NCI-H526 (cell line): ENCODE data around the gene ARMH3.
A peak's percentile ranks its signal among the peaks of the same experiment; 100 is the strongest.

ENCODE experiments used
- DNase-seq, 2 experiments: peaks; one replicate each; lab custom pipeline; 2025; lab: John Stamatoyannopoulos, UW

Gene ARMH3

DNA sequence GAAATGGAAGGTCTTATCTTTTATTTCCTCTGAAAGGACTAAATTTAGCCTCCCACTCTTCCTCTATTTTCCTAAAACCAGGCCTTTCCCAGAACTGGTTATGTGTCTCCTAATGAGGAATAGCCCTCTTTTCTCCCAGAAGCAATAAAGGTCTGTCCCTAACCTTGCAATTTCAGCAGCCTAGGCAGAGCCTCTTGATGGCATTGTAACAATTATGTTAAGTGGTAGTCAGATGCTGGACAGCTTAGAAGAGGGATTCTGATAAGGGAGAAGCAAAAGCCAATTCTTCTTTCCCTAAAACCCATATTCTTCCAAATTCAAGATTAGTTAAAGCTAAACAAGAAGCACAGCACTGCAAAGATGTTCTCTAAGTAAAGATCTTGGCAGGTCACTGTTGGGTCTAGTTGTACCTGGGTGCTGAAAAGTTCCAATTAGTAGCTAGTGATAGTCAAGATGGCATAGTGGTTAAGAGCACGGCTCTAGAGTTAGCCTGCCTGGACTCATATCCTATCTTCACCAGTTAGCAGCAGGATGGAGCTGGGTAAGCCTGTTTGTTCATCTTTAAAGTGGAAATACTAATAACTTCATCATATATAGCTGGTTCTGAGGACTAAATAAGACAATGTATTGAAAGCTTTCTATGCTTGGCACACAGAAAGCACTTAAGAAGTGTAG lies 198.0 kb downstream of the ARMH3 start:
- no peak for DNase-seq

DNA sequence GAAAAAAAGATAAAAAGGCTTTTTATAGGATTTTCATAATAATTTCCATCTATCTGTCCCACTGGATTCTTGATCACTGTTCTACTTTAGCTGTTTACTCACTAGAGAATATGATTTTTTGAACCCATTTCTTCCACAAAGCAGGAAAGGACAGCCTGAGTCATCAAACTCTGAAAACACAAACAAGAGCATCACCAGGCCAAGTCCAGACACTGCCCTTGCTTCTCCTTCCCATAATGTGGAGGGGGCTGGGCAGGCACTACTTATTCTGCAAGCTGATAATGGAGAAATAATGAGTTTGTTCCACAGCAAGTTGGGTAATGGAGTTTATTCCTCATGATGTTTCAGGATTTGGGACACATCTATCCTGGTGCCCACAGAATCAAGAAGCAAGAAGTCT lies 199.3 kb downstream of the ARMH3 start:
- no peak for DNase-seq

DNA sequence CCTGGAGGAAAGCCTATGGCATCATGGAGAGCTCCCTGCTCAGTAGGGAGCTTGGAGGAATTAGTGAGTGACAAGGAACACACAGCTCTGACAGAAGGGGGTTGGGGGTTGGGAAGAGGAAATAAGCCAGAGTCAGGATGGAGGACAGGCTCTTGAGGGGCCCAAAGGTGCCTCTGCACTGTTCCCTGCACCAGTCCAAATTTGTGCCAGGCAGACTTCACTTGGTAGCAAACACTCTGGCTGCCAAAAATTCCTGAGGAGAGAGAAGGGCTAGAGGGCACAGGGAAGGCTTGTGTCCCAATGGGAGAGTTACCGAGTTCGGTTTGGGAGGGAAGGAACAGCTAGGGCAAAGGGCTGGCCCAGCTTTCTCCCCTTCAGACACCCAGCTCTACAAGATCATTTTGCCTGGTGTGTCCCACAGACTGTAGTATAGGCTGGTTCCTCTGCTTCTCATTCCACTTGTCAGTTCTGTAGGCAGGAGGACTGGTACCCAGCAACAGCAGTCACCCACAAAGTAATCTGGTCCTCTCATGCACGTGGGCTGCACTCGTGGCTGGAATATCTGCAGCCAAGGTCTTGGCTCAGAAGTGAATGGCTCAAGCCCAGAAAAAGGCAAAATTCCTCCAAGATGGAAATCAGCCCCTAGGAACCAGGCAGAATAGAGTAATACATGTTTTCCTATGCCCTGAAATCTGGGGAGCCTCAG lies 204.4 kb downstream of the ARMH3 start:
- no peak for DNase-seq

DNA sequence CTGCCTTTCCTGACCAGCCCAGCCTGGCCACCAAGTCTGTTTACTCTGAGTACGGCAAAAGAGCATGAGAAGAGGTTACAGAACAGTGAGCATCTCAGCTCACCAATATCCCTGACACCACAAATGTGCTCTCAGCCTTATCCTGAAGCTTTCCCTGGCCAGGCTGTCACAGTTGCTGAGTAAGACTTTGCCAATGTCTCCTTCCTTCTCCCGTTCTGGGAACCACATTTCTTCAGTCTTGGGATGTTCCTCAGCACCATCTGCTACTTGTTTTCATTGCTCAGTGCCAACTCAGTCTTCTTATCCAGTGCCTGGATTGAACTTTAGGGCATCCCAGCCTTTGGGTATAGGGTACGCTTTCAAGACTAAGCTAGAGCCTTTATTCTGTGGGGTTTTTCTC lies 205.2 kb downstream of the ARMH3 start:
- DNase-seq, result no peak

DNA sequence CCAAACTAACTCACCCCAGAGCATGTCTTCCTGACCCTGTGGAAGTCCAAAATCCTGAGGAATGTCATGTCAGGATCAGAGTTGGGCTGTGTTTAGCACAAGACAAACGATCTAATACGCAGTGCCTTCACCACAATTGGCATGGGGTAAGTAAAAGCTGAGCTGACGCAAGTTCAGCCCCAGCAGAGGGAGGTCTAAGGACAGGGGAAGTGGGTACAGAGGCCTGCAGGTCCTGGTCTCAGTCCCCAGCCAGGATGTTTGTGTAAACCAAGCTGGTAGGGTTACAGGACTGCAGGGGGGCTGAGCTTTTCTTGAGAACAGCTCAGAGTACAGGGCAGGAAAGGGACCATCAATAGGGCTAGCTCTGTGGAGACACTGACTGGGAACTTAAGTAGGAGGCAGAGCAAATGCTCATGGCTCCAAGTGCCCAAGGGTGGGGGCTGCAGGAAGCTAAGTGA lies 207.1 kb downstream of the ARMH3 start:
- DNase-seq, result no peak

DNA sequence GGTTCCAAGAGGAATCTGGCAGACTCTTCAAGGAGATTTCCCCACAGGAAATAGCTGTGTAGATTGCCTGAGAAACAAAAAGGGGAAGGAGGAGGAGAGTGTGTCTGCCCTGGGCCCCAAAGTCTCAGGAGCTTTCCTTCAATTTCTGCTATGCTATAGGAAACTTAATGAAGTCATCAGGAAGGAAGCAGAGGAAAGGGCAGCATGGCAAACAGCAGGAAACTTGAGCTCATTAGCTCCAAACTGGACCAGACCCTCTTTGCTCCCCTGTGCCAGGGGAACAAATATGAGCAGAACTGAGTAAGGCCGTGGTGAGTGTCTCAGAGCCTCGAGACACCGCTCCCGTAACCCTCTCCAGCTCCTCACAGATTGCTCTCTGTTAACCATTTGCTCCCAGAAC lies 207.6 kb downstream of the ARMH3 start:
- no peak for DNase-seq

DNA sequence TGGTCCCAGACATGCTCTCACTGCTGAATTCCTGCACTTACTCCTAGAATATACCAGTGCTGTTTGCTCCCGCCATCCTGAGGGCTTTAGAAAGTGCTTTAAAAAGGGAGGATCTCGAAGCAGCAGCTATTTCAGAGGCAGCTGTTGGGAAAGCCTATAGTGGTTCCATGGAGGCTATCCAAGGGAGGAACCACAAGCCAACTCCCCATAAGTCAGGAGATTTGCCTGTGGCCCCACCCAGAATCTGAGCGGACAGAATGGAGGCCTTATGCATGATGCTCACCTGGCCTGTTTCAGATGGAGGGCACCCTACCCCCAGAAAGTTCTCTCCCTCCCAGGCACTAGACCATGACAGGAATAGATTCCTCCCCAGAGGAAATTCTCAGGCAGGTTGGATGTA lies 210.1 kb downstream of the ARMH3 start:
- DNase-seq, result no peak

DNA sequence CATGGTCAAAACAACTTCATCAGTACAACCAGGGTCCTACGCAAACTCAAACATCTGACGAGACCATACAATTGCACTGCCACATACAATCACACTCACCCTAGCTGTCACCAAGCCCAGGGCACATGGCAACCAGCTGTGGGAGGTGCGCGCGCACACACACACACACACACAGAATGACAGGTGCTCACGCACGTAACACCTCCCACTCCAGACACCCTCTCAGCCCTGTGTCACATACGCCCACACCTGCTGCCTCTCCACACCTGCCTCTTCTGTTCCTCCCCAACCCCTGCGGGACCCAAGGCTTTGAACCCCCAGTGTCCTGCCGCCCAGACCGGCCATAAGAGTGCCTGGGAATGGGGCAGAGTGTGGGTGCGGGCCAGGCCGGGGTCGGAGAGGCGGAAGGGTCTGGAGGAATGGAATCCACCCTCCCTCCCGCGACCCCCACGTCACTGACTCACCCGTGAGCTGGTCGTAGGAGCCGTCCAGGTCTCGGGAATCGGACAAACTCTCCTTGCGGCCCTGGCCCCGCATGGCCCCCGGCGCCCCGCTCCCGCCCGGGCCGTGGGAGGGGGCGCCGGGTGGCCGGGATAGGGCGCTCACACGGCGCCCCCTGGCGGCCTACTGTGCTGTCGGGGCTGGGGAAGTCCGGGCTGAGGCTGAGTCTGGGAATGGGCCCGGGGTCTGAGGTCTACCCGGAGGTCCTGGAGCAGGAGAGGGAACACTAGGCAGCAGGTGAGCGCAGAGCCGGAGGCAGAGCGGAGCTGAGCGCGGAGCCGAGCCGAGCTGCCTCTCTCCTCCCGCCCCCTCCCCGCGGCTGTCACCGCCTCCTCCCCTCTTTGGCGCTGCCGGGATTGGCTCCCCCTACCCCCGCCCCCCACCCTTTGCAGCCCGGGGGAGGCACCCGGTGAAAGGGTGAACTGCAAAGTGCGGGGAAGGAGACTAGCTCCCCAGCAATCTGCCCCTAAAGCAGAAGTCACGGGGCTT lies 212.6 kb downstream of the ARMH3 start, which contains the start of gene KCNIP2:
KCNIP2 (minus strand) TSS at position 769 of the 990 bp plus-strand sequence; CDS start at position 537, 232 bp downstream.
- DNase-seq, result peak in 1 of 2 experiments; percentile 71

DNA sequence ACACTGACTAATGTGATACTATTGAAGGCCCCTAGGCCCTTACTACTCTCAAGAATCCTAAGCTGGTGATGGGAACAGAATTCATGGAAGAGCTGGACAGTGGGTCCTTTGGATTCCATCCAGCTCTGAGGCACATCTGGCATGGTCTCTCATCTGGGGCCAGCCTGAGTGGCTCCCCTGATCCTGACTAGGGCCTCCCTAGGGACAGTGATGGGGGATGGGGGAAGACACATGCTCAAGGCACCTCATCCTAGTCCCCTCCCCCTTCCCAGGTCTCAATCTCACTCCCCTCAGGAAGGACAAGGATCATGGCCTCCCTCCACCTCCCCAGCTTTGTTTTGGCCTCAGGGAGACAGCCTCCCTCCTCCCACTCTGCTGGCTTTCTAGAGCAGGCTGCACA lies 214.1 kb downstream of the ARMH3 start:
- no peak for DNase-seq

DNA sequence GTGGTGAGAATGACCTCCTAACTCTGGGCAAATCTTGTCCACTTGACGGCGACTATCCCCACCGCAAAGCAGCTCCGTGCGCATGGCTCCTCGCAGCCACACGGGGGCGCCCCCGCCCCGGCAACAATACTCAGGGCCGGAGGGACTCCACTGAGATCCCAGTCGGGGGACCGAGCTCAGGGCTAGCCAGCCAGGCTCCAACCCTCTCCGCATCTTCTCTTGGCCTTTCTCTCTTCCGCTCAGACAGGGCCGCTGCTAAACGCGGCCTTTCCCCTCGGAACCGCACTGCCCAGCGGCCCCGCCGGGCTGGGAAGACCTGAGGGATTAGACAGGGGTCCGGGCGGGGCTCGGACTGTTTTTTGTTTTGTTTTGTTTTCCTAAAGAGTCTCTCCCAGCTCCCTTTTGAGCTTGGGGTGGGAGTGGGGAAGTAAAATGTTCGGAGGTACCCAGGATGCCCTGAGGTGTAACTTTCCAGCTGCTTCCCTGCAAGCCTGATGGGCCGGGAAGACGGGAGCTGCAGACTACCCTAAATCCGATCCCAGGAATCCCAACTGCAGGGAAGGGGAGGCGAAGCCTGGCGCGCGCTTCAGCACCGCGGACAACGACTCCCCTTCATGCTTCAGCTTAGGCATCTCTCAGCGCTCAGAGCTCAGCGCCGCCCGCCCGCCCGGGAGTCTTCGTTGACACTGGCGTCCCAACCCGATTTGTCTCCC lies 215.1 kb downstream of the ARMH3 start:
- peak; percentile 42 to 89 for DNase-seq

DNA sequence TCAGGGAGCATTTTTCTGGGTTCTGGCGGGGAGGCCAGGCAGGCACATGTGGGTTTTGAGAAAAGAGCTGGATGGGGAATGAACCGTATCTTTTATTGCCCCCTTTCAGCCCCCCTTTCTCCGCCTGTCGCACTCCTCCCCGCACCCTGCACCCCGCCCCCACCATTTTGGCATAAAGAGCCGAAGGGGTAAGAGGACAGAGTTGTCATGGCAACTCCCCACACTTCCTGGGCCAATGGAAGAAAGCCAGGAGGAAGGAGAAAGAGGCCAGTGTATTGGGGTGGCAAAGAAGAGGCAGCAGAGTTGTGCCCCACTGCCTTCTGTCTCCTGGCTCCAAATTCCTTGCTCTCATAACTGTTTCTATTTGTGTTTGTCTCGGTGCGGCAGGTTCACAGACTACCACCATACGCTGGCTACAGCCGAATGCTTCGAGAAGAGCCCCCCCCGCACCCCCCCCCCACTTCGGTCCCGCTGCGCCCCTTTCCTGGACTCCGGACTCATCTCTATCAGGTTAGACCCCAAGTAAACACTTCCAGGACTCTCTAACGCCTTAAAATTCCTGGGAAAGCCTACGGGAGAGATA lies 215.8 kb downstream of the ARMH3 start:
- peak in 1 of 2 experiments; percentile 17 for DNase-seq

DNA sequence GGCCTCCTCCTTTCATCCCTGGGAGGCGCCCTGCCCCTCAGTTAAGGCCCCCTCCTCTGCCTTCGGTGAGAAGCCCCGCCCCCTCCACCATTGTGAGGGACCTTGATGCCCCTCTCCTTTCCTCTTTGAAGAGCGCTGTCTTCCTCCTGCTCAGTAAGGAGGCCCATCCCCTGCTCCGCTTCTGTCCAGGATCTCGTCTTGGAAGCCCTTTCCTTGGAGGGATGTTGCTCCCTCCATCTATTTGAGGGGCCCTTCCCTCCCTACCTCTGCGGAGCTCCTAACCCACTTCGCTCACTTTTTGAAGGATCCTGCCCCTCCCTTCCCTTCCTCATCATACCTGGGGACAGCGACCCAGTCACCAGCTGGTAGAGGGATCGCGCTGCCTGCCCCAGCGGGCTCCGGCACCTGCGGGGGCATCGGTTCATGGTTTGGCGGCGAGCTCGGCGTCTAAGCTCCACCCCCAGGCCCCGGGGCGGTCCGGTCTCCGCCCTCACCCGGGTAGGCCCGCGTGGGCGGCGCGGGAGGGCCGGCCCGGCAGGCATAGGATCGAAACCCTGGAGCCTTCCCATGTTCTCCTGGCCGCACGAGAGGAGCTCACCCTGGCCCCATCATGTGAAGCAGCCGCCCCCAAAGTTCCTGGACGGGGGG lies 216.4 kb downstream of the ARMH3 start:
- DNase-seq, result peak in 1 of 2 experiments; percentile 58

DNA sequence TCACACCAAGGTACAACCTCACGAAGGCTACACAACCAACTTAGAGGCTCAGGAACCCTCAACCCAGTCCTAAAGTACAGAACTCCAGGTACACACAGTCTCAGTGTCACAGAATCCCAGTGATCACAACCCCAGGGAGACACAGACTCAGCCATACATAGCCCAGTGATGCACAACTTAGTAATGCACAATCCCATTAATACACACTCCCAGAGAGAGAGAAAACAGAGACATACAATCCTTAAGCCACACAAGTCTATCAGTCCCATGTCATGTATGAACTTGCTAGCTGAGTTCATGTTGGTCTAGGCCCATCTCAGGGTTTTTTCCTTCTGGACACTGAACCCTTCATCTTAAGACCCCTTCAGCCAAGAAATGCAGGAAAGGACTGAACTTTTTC lies 217.0 kb downstream of the ARMH3 start:
- DNase-seq, result no peak

DNA sequence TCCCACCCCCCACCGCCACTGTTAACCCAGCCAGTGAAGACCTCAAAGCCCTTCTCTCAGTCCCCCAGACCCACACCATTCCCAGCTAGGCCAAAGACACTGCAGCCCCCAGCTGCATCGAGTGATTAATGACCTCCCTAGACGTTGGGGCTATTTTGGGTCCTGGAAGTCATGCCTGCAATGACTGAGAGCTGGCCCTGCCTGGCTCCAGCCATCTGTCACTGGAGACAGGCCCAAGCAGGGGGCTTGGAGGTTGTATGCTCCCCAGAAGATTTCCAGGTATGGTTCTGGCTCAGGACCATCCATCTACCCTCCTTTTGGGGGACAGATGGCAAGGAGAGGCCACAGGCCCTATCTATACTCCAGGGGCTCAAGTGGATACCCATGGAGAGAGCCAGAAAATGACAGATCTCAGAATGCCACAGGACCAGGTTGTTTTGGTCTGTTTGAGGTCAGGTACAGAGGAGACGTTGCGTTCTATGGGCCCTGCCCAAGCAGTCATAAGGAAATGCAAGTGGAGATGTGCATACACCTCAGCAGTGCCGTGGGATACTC lies 217.5 kb downstream of the ARMH3 start:
- DNase-seq, result no peak

DNA sequence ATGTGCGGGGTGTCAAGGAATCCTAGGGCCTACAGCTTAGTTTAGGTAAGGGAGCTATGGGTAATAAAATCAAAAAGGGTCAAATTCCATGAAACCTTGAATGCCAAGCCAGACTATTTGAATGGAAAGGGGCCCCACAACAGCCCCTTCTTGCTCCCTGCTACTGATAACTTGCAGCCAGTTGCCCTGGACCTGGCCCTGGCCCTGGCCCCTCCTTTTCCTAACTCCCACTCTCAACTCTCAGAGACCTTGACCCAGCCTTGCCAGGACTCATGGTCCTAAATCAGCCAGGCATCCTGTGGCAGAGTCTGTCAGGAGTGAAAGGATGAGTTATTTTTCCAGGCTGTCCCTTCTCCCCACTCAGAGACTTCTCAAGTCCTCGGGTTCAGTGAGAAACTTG lies 218.2 kb downstream of the ARMH3 start:
- DNase-seq, result no peak

DNA sequence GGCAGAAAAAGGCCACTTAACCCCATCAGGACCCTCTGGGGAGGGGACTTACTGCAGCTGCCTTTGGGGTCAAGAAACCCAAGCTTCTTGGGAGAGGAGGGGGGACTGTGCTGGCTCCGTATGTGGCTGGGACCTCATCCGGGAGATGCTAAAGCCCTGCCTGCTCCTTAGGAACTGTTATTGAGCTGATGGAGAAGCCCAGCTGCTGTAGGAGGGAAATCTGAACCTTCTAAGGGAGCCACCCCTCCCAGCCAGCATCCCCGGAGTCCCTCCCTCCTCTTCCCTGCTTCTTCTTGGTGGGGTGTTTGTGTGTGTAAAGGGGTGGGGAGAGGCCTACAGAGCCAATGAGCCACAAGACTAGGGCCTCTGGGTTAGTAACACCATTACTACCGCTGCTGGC lies 220.6 kb downstream of the ARMH3 start:
- no peak for DNase-seq

DNA sequence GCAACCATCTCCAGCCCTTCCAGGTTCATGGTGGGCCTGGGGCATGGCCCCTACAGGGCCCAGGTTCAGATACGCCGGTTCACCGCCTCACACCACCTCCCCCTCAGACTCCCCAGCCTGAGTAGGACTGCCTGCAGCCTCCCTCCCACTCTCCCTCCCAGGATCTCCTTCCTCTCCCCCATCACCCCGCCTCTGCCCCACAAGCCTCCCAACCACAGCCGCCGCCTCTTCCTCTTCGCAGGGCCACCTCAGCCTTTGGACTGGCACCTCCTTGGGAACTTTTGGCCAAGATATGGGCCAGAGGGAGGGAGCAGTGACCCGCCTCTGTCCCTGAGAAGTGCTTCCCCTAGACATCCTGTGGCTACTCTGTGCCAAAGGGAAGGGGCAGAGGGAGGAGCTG lies 221.6 kb downstream of the ARMH3 start:
- DNase-seq, result no peak

DNA sequence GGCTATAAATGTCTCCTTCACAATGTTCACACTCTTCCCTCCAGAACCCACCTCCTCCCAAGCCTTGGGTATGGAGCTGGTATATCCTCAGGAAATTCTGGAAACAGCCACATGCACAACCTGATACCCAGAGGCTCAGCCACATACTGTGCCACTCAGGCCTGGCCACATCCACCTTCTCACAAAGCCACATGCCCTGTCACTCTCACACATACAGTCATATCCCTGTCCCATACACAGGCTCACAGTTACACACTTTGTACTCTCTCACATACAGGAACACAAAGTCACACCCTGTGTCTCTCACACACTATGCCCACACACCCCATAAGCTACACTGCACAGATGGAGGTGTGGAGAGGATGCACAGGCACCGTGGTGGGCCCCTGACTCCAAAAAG lies 222.5 kb downstream of the ARMH3 start:
- no peak for DNase-seq

DNA sequence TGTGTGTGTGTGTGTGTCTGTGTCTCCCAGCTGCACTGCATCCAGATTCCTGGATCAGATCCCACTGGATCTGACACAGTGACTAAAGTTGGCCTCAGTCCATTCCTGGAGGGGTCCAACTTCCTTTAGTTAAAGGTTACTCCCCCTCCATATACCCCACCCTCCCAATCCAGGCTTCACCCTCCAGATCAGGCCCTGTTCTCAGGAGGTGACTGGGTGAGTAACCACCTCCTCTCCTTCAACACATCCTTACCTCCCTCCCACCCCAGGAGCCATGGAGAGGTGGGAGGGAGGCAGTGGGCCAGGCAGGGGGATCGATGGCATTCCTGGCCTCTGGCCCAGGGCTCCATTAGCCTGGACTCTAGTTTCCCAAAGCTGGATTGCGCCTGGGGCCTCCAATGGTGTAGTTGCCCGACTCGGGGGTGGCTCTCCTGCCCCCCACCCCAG lies 223.6 kb downstream of the ARMH3 start:
- no peak for DNase-seq

DNA sequence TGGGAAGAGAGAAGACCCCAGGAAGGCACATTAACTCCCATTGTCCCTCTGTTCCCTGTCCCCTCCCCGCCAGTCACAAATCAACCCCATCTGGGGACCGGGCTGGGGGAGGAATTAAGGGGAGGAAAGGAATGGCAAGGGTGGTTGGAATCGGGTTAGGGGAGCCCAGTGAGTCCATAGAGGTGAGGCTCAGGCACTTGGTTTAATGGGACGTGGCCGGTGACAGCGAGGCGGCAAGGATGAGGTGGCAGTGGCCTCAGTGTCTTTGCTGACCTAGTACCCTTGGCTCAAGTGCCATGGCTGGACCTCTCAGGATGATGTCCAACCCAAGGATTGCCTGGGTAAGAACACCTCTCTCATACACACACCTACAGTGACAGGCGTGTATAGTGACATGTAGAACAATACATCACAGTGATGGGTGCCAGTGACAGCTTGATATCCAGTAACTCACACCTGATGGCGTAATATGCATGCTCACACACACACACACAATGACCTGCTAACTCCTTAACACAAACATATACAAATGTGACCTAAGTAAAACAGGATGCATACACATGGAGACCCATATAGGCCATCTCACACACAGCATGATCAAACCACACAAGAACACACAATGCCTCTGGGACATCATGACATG lies 224.7 kb downstream of the ARMH3 start:
- DNase-seq, result no peak
